GM23338 (cell line): ENCODE measurements around the gene SERGEF. TPM values are rescaled to one million over a fixed set of nuclear protein-coding genes. Genes with fewer than 3 reads are reported as not detected.

ENCODE experiments used
- ATAC-seq: fragments of 200-7000 bp; cut with Tn5 transposase; 3 replicates; pipeline ENCODE4 v1.9.1; 2020
- DNase-seq: peaks from one replicate; pipeline ENCODE4 v3.0.0-alpha.2; 2015; ENCODE audit warnings: low spot score
- H2AFZ ChIP-seq: fragments of 200-600 bp; sonication (generic); 2 replicates; pipeline ENCODE4 v1.8.0; 2016; ENCODE audit warnings: antibody characterized with exemption, mild to moderate bottlenecking, moderate library complexity
- H3F3A ChIP-seq: fragments of 200-600 bp; sonication (generic); replicated peaks from 2 replicates; pipeline ENCODE4 v1.8.0; 2017; ENCODE audit warnings: antibody characterized with exemption, mixed run types, low read depth
- H3K27ac ChIP-seq: fragments of 200-600 bp; sonication (generic); 2 replicates; pipeline ENCODE4 v1.6.1; 2016; ENCODE audit warnings: low read depth
- H3K27me3 ChIP-seq: fragments of 200-600 bp; sonication (generic); 2 replicates; pipeline ENCODE4 v1.8.0; 2016; ENCODE audit warnings: mild to moderate bottlenecking, mixed run types, moderate library complexity; ENCODE audit not compliant: insufficient read depth
- H3K36me3 ChIP-seq: fragments of 200-600 bp; sonication (generic); 2 replicates; pipeline ENCODE4 v1.8.0; 2016; ENCODE audit warnings: mild to moderate bottlenecking; ENCODE audit not compliant: insufficient read depth
- H3K4me1 ChIP-seq: fragments of 200-600 bp; sonication (generic); 2 replicates; pipeline ENCODE4 v1.8.0; 2016; ENCODE audit warnings: mild to moderate bottlenecking, moderate library complexity; ENCODE audit not compliant: insufficient read depth
- H3K4me2 ChIP-seq: fragments of 200-600 bp; sonication (generic); 2 replicates; pipeline ENCODE4 v1.7.1; 2017; ENCODE audit warnings: mixed run types
- H3K4me3 ChIP-seq: fragments of 200-600 bp; sonication (generic); 2 replicates; pipeline ENCODE4 v1.6.1; 2016; ENCODE audit warnings: mixed run types
- H3K79me2 ChIP-seq: fragments of 200-600 bp; sonication (generic); replicated peaks from 2 replicates; pipeline ENCODE4 v1.8.0; 2017; ENCODE audit warnings: mild to moderate bottlenecking; ENCODE audit not compliant: insufficient read depth
- H3K9me2 ChIP-seq: fragments of 200-600 bp; sonication (generic); 2 replicates; pipeline ENCODE4 v1.8.0; 2017; ENCODE audit not compliant: insufficient read depth
- H4K20me1 ChIP-seq: fragments of 200-600 bp; sonication (generic); replicated peaks from 2 replicates; pipeline ENCODE4 v1.8.0; 2017; ENCODE audit warnings: mild to moderate bottlenecking; ENCODE audit not compliant: insufficient read depth
- H3K27ac Mint-ChIP-seq: 2 replicates; pipeline ENCODE4 v1.8.0; 2020; ENCODE audit warnings: inconsistent platforms, mild to moderate bottlenecking, moderate library complexity, mixed read lengths
- H3K27me3 Mint-ChIP-seq: 3 replicates; pipeline ENCODE4 v1.8.0; 2022; ENCODE audit warnings: low read depth, mild to moderate bottlenecking, moderate library complexity, mixed read lengths, inconsistent platforms; ENCODE audit not compliant: insufficient read depth, poor library complexity
- H3K36me3 Mint-ChIP-seq: 3 replicates; pipeline ENCODE4 v1.8.0; 2021; ENCODE audit warnings: low read depth, mild to moderate bottlenecking, inconsistent platforms, moderate library complexity, mixed read lengths
- H3K4me1 Mint-ChIP-seq: 3 replicates; pipeline ENCODE4 v1.8.0; 2020; ENCODE audit warnings: mild to moderate bottlenecking, inconsistent platforms, mixed read lengths
- H3K4me3 Mint-ChIP-seq: 3 replicates; pipeline ENCODE4 v1.8.0; 2021; ENCODE audit warnings: moderate library complexity, mild to moderate bottlenecking, inconsistent platforms, mixed read lengths
- H3K9me3 Mint-ChIP-seq: 3 replicates; pipeline ENCODE4 v1.8.0; 2020; ENCODE audit warnings: moderate library complexity, mild to moderate bottlenecking, inconsistent platforms, mixed read lengths
- CREB1 ChIP-seq: fragments of 250-450 bp; sonication (Bioruptor Pico); IDR thresholded peaks from 2 replicates; pipeline ENCODE4 v1.5.0; 2020; ENCODE audit warnings: low read depth, mild to moderate bottlenecking, moderate library complexity
- ETS1 ChIP-seq: IDR thresholded peaks from 2 replicates; pipeline ENCODE4 v1.6.1; 2016; ENCODE audit warnings: antibody characterized with exemption
- EZH2 ChIP-seq: fragments of 200-600 bp; sonication (generic); IDR thresholded peaks from one replicate; pipeline ENCODE4 v1.8.0; 2017; ENCODE audit warnings: antibody characterized with exemption, mild to moderate bottlenecking, low read depth; ENCODE audit not compliant: unreplicated experiment
- EZH2phosphoT487 ChIP-seq: fragments of 200-600 bp; sonication (generic); IDR thresholded peaks from one replicate; pipeline ENCODE4 v1.8.1; 2018; ENCODE audit warnings: antibody characterized with exemption; ENCODE audit not compliant: unreplicated experiment
- JUNB ChIP-seq: IDR thresholded peaks from one replicate; pipeline ENCODE4 v1.6.1; 2016; ENCODE audit warnings: antibody characterized with exemption; ENCODE audit not compliant: unreplicated experiment
- NANOG ChIP-seq: IDR thresholded peaks from 2 replicates; pipeline ENCODE4 v1.6.1; 2016; ENCODE audit warnings: antibody characterized with exemption, borderline replicate concordance
- POLR2AphosphoS5 ChIP-seq: IDR thresholded peaks from 2 replicates; pipeline ENCODE4 v1.6.1; 2016; ENCODE audit warnings: antibody characterized with exemption, low read depth
- REST ChIP-seq: IDR thresholded peaks from one replicate; pipeline ENCODE4 v1.6.1; 2018; ENCODE audit warnings: antibody characterized with exemption; ENCODE audit not compliant: unreplicated experiment
- STAT1 ChIP-seq: IDR thresholded peaks from one replicate; pipeline ENCODE4 v1.6.1; 2016; ENCODE audit warnings: antibody characterized with exemption; ENCODE audit not compliant: unreplicated experiment
- ZNF331 ChIP-seq: fragments of 250-450 bp; sonication (Bioruptor Pico); IDR thresholded peaks from 2 replicates; pipeline ENCODE4 v1.5.0; 2020; ENCODE audit warnings: low read depth, mild to moderate bottlenecking, moderate library complexity
- ZNF462 ChIP-seq: fragments of 250-450 bp; sonication (Bioruptor Pico); IDR thresholded peaks from 2 replicates; pipeline ENCODE4 v1.5.0; 2020; ENCODE audit warnings: mild to moderate bottlenecking, moderate library complexity
- polyA plus RNA-seq: library from polyadenylated mRNA; unstranded; fragments of >200 nt; fragmentation: Nextera tagmentation; extraction: Ambion mirVana; gene quantifications from 2 replicates; pipeline ENCODE4 v1.2.1, GENCODE V29; 2016
- total RNA-seq: library from RNA; depleted of rRNA; stranded (reverse); fragments of >200 nt; shearing (Covaris generic); gene quantifications from 2 replicates; pipeline ENCODE4 v1.2.3, GENCODE V29; 2014
- TF ChIP-seq, protein P1 (sequence below), 2 experiments: fragments of 200-600 bp in 1 of 2; sonication (generic) in 1 of 2; conservative IDR thresholded peaks; 2 replicates each; pipeline versions ENCODE4 v1.5.1 to v1.6.1; 2016 to 2017; ENCODE audit warnings: antibody characterized with exemption in 2 of 2, low read depth in 2 of 2, mild to moderate bottlenecking in 2 of 2, moderate library complexity in 1 of 2

SERGEF gene
- total and polyA plus RNA-seq, 2 experiments from 2014 or later, result 24.2 to 27.9 TPM

DNA sequence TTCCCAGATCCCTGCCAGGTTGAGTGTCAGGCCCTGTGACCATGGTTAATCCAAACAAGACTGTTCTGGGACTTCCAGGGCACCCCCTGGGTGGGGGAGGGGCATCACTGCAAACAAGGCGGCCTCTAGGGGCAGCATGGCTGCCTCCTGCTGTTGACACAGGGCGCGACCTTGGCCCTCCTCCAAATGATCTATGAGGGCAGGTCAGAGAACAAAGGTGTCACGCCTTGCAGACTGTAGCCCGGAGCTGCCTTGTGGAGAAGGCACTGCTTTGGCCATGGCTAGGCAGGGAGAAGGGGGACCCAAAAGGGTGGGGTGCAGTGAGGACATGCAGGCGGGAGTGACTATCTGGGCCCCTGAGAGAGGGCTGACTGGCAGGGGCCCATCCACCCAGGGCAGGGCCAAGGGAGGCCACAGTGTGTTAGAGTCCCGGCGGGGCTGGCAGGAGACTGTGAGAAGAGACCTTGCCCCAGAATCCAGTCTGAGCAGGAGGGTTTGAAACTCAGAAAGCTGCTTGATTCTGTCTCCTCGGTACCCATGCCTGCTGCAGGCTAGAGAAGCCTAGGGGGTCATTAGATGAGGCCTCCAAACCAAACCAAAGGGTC lies 242.7 kb downstream of the SERGEF start (continued):
- 0 out of 2 replicates have a peak, but pooled peaks have one; percentile 31 for TF ChIP-seq ZNF462 (CRISPR knock-in tag)

DNA sequence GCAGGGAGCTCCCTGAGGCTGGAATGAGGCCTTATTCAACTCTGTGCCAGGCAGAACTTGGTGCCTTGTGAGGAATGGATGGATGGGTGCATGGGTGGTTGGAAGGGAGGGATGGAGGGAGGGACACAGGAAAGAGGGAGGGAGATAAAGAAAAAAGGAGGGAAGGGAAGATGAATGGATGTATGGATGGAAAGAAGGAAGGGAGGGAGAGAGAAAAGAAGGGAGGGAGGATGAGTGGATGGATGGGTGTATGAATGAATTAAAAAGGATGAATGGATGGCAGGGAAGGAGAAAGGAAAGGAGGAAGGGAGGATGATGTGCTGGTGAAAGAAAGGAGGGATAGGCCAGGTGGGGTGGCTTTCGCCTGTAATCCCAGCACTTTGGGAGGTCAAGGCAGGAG lies 243.6 kb downstream of the SERGEF start:
- no peak for ATAC-seq
- TF ChIP-seq REST (no peak), EZH2phosphoT487 (no peak), STAT1 (no peak), JUNB (no peak), POLR2AphosphoS5 (no peak), ZNF331 (CRISPR knock-in tag) (no peak), ETS1 (no peak), EZH2 (no peak), NANOG (no peak), CREB1 (CRISPR knock-in tag) (no peak)
- TF ChIP-seq, protein P1, sequence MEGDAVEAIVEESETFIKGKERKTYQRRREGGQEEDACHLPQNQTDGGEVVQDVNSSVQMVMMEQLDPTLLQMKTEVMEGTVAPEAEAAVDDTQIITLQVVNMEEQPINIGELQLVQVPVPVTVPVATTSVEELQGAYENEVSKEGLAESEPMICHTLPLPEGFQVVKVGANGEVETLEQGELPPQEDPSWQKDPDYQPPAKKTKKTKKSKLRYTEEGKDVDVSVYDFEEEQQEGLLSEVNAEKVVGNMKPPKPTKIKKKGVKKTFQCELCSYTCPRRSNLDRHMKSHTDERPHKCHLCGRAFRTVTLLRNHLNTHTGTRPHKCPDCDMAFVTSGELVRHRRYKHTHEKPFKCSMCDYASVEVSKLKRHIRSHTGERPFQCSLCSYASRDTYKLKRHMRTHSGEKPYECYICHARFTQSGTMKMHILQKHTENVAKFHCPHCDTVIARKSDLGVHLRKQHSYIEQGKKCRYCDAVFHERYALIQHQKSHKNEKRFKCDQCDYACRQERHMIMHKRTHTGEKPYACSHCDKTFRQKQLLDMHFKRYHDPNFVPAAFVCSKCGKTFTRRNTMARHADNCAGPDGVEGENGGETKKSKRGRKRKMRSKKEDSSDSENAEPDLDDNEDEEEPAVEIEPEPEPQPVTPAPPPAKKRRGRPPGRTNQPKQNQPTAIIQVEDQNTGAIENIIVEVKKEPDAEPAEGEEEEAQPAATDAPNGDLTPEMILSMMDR (conservative IDR thresholded peaks at IDR 0.05; ENCODE audit: low read depth in 2 of 2), result no peak

More for the DNA sequence above, 243.6 kb downstream of the SERGEF start:
- Histone ChIP-seq H3K4me1 (no peaks in the 10 kb centered on the region), H3K36me3 (no peaks in the 10 kb centered on the region), H2AFZ (no peak overlapping the region), H3K79me2 (no peaks in the 10 kb centered on the region), H3K9me2 (no peaks in the 10 kb centered on the region), H3K27ac (no peak overlapping the region), H3K4me2 (no peak overlapping the region), H4K20me1 (no peaks in the 10 kb centered on the region), H3K4me3 (no peak overlapping the region), H3K27me3 (no peaks in the 10 kb centered on the region), H3F3A (no peaks in the 10 kb centered on the region)
- no peak overlapping the region for H3K4me3 Mint-ChIP-seq
- H3K36me3 Mint-ChIP-seq, result no peaks in the 10 kb centered on the region
- H3K4me1 Mint-ChIP-seq, result peaks cover 5% of the 10 kb centered on the region
- H3K27ac Mint-ChIP-seq, result no peak overlapping the region
- no peaks in the 10 kb centered on the region; the same call in 2 of the 3 replicates for H3K9me3 Mint-ChIP-seq
- H3K27me3 Mint-ChIP-seq, result peaks cover 3% of the 10 kb centered on the region
- DNase-seq, result no peak
